Measurements from ENCODE around the gene ADSS1.

GRCh38 chr14:104697317-104697703, 26.7 kb upstream of the ADSS1 start:
- TF ChIP-seq, protein P1, sequence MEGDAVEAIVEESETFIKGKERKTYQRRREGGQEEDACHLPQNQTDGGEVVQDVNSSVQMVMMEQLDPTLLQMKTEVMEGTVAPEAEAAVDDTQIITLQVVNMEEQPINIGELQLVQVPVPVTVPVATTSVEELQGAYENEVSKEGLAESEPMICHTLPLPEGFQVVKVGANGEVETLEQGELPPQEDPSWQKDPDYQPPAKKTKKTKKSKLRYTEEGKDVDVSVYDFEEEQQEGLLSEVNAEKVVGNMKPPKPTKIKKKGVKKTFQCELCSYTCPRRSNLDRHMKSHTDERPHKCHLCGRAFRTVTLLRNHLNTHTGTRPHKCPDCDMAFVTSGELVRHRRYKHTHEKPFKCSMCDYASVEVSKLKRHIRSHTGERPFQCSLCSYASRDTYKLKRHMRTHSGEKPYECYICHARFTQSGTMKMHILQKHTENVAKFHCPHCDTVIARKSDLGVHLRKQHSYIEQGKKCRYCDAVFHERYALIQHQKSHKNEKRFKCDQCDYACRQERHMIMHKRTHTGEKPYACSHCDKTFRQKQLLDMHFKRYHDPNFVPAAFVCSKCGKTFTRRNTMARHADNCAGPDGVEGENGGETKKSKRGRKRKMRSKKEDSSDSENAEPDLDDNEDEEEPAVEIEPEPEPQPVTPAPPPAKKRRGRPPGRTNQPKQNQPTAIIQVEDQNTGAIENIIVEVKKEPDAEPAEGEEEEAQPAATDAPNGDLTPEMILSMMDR (IDR thresholded peaks at IDR 0.05): no peak
- no peak for TF ChIP-seq POLR2A (IDR thresholded peaks at IDR 0.05)
- TF ChIP-seq EP300 (IDR thresholded peaks at IDR 0.05): no peak
